ENCODE measurements around the gene TYMS.

The TYMS gene

DNA sequence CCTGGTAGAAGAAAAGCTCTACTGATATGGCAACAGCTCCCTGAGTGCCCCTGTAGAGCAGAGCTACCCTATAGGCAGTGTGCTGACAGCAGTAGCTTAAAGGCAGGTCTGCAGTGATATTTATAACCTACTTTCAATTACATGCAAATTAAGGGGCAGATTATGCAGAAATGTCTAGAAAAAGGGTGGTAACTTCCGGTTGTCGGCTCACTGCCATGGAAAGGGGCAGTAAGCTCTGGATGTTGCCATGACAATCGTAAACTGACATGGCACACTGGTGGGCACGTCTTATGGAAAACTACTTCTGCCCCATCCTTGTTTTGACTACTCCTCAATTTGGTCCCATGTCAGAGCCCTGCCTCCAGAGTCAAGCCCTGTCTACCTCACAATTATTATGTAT is 2.9 kb upstream of the TYMS start:
- Histone ChIP-seq H3K9me3 (ENCODE audit: control extremely low read depth in 1 of 5, control insufficient read depth in 4 of 5, insufficient read depth in 2 of 5, low read depth in 1 of 5, low read length in 4 of 5) (no peaks in the 10 kb centered on the region), H3K36me3 (ENCODE audit: control insufficient read depth in 4 of 4, insufficient read depth in 4 of 4, low read length in 3 of 4) (peaks cover 0 to 7% (median 0%) of the 10 kb centered on the region in 4 experiments), H3K4me3 (ENCODE audit: control insufficient read depth in 1 of 7, extremely low read depth in 1 of 7, insufficient read depth in 4 of 7, low read depth in 2 of 7, low read length in 6 of 7) (no peak overlapping the region), H3K27me3 (replicated peaks in 2 of 5; ENCODE audit: control insufficient read depth in 4 of 5, insufficient read depth in 5 of 5, low read length in 4 of 5) (no peaks in the 10 kb centered on the region), H3K27ac (ENCODE audit: insufficient read depth in 1 of 2, low read depth in 1 of 2, low read length in 2 of 2, poor library complexity in 1 of 2, severe bottlenecking in 2 of 2) (no peak overlapping the region), H3K4me1 (ENCODE audit: control extremely low read depth in 1 of 4, control insufficient read depth in 4 of 4, insufficient read depth in 4 of 4, low read length in 3 of 4) (peaks cover 3 to 39% (median 23%) of the 10 kb centered on the region in 4 experiments)
- DNase-seq = no peak
- 100% methylated on average over 3 of the region's 4 CpGs for WGBS (ENCODE audit: insufficient coverage)
- CTCF ChIA-PET = interaction anchor here (0.9 to 2.0 kb wide), 4 partner anchors 16 to 185 kb away, joined by 4 to 7 read pairs (median 6); no protein-coding TSS in a partner anchor
- POLR2A ChIA-PET = no interaction called here

- POLR2A ChIA-PET = no interaction called here
- H3K4me1 ChIP-seq (ENCODE audit: control extremely low read depth in 1 of 4, control insufficient read depth in 4 of 4, insufficient read depth in 4 of 4, low read length in 3 of 4) = peaks cover 2 to 37% (median 18%) of the 10 kb centered on the region in 4 experiments
- DNase-seq = no peak
- no peak overlapping the region for H3K4me3 ChIP-seq (ENCODE audit: control insufficient read depth in 1 of 7, extremely low read depth in 1 of 7, insufficient read depth in 4 of 7, low read depth in 2 of 7, low read length in 6 of 7)
- 93% methylated on average over 3 of the region's 6 CpGs for WGBS (ENCODE audit: insufficient coverage)
- H3K36me3 ChIP-seq (ENCODE audit: control insufficient read depth in 4 of 4, insufficient read depth in 4 of 4, low read length in 3 of 4) = peaks cover 0 to 15% (median 2%) of the 10 kb centered on the region in 4 experiments
- no peaks in the 10 kb centered on the region for H3K9me3 ChIP-seq (ENCODE audit: control extremely low read depth in 1 of 5, control insufficient read depth in 4 of 5, insufficient read depth in 2 of 5, low read depth in 1 of 5, low read length in 4 of 5)
- H3K27me3 ChIP-seq (replicated peaks in 2 of 5; ENCODE audit: control insufficient read depth in 4 of 5, insufficient read depth in 5 of 5, low read length in 4 of 5) = no peaks in the 10 kb centered on the region
- no peak overlapping the region for H3K27ac ChIP-seq (ENCODE audit: insufficient read depth in 1 of 2, low read depth in 1 of 2, low read length in 2 of 2, poor library complexity in 1 of 2, severe bottlenecking in 2 of 2)
- CTCF ChIA-PET = interaction anchor here (0.9 to 2.0 kb wide), 4 partner anchors 15 to 184 kb away, joined by 4 to 7 read pairs (median 6); no protein-coding TSS in a partner anchor
Observed at GRCh38 chr18:655445-655844, 2.0 kb upstream of the TYMS start.

DNA sequence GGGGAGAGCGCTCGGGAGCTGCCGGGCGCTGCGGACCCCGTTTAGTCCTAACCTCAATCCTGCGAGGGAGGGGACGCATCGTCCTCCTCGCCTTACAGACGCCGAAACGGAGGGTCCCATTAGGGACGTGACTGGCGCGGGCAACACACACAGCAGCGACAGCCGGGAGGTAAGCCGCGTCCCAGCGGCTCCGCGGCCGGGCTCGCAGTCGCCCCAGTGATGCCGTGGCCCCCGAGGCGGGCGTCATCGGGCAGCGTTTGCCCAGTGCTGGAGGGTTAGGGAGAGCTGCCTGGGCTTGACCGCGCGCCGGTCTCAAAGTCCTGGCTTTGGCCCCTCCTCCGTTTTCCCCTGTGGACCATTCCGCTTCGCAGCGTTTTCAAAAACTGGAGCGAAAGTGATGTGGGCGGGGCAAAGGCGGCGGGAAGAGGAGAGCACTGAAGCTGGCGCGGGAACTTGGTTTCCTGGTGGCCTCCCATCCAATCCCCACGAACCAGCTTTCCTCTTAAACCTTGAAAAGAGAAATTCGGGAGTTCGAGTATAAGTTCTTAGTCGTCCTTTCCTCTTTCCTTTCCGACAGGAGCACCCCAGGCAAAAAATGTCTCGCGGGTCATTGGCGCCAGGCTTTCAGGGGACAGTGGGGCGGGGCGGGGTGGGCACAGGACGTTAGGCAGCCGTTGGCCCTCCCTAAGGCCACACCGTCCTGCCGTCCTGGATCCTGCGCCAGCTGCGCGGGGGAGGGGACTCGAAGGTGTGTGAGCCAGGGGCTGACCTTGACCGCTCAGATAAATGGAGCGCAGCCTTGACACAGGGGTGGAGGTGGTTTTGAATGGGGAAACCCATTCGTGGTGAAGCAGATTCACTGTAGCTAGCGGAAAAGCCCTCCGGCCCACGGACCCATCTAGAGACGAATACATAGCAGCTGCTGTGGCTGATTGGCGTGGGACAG is 821 bp downstream of the TYMS start:
- WGBS (ENCODE audit: insufficient coverage) = 3% methylated on average over 55 of the region's 72 CpGs
- ChIA-PET POLR2A (interaction anchor here (1.1 kb wide), 2 partner anchors 105 to 390 kb away, joined by 3 read pairs; partner anchors contain the start of gene THOC1), CTCF (interaction anchor here (0.5 to 2.3 kb wide), 14 partner anchors 10 to 338 kb away, joined by 3 to 8 read pairs (median 3); partner anchors contain the start of gene ENOSF1)
- Histone ChIP-seq H3K27me3 (replicated peaks in 2 of 5; ENCODE audit: control insufficient read depth in 4 of 5, insufficient read depth in 5 of 5, low read length in 4 of 5) (no peaks in the 10 kb centered on the region), H3K36me3 (ENCODE audit: control insufficient read depth in 4 of 4, insufficient read depth in 4 of 4, low read length in 3 of 4) (peaks cover 0 to 33% (median 5%) of the 10 kb centered on the region in 4 experiments), H3K4me1 (ENCODE audit: control extremely low read depth in 1 of 4, control insufficient read depth in 4 of 4, insufficient read depth in 4 of 4, low read length in 3 of 4) (peaks cover 0 to 20% (median 13%) of the 10 kb centered on the region in 4 experiments), H3K9me3 (ENCODE audit: control extremely low read depth in 1 of 5, control insufficient read depth in 4 of 5, insufficient read depth in 2 of 5, low read depth in 1 of 5, low read length in 4 of 5) (peaks cover 0 to 6% (median 0%) of the 10 kb centered on the region in 5 experiments), H3K27ac (ENCODE audit: insufficient read depth in 1 of 2, low read depth in 1 of 2, low read length in 2 of 2, poor library complexity in 1 of 2, severe bottlenecking in 2 of 2) (peak overlapping the region in 1 of 2 experiments; percentile 74), H3K4me3 (ENCODE audit: control insufficient read depth in 1 of 7, extremely low read depth in 1 of 7, insufficient read depth in 4 of 7, low read depth in 2 of 7, low read length in 6 of 7) (peak overlapping the region; percentile 58 to 98 (median 93))
- peak; percentile 58 to 75 (median 74) for DNase-seq

DNA sequence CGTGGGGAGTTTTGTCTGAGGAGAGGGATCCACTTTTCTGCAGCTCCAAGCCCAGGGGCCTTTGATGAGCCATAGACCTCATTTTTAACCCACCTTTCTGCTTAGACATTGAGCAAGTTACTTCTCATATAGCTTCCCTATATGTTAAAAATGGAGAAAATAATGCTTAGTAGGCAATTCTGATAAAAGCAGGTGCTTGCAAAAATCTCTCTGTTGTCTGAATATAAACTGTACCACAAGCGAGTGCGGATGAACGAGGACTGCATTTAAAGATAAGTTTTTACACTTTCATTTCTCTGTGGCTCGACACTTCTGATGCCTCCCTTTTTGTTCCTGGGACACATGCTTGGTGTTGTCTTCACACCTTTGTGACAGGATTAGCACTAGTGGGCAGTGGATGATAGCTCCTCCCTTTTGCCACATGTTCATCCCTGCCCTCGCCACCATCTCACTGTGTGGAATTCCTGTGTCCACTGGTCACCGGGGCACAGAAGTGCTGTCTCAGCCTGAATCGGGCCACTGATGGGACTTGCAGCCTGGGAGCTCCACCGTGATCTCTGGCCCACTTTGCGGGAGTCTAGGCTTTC is 1.6 kb downstream of the TYMS start:
- no peaks in the 10 kb centered on the region for H3K27me3 ChIP-seq (replicated peaks in 2 of 5; ENCODE audit: control insufficient read depth in 4 of 5, insufficient read depth in 5 of 5, low read length in 4 of 5)
- H3K9me3 ChIP-seq (ENCODE audit: control extremely low read depth in 1 of 5, control insufficient read depth in 4 of 5, insufficient read depth in 2 of 5, low read depth in 1 of 5, low read length in 4 of 5) = peaks cover 0 to 6% (median 0%) of the 10 kb centered on the region in 5 experiments
- ChIA-PET CTCF (interaction anchor here (0.5 to 2.3 kb wide), 14 partner anchors 9 to 338 kb away, joined by 3 to 8 read pairs (median 4); partner anchors contain the start of gene ENOSF1), POLR2A (no interaction called here)
- H3K27ac ChIP-seq (ENCODE audit: insufficient read depth in 1 of 2, low read depth in 1 of 2, low read length in 2 of 2, poor library complexity in 1 of 2, severe bottlenecking in 2 of 2) = peak overlapping the region in 1 of 2 experiments; percentile 74
- peaks cover 0 to 33% (median 5%) of the 10 kb centered on the region in 4 experiments for H3K36me3 ChIP-seq (ENCODE audit: control insufficient read depth in 4 of 4, insufficient read depth in 4 of 4, low read length in 3 of 4)
- DNase-seq = no peak
- peak overlapping the region in 6 of 7 experiments; percentile 58 to 96 (median 90) for H3K4me3 ChIP-seq (ENCODE audit: control insufficient read depth in 1 of 7, extremely low read depth in 1 of 7, insufficient read depth in 4 of 7, low read depth in 2 of 7, low read length in 6 of 7)
- H3K4me1 ChIP-seq (ENCODE audit: control extremely low read depth in 1 of 4, control insufficient read depth in 4 of 4, insufficient read depth in 4 of 4, low read length in 3 of 4) = peaks cover 0 to 14% (median 11%) of the 10 kb centered on the region in 4 experiments
- WGBS (ENCODE audit: insufficient coverage) = 94% methylated on average over 9 of the region's 10 CpGs

DNA sequence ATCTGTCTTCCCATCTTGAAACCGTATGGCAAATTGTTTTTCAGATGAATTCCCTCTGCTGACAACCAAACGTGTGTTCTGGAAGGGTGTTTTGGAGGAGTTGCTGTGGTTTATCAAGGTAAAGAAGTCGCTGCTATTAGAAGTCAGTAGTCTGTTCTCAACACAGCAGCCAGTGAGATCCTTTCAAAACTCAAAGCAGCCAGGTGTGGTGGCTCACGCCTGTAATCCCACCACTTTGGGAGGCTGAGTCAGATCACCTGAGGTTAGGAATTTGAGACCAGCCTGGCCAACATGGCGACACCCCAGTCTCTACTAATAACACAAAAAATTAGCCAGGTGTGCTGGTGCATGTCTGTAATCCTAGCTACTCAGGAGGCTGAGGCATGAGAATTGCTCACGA is 2.1 kb downstream of the TYMS start:
- peak overlapping the region in 2 of 7 experiments; percentile 86 to 93 for H3K4me3 ChIP-seq (ENCODE audit: control insufficient read depth in 1 of 7, extremely low read depth in 1 of 7, insufficient read depth in 4 of 7, low read depth in 2 of 7, low read length in 6 of 7)
- ChIA-PET POLR2A (no interaction called here), CTCF (interaction anchor here (0.6 to 1.2 kb wide), 5 partner anchors 9 to 53 kb away, joined by 3 to 5 read pairs (median 4); partner anchors contain the start of gene ENOSF1)
- no peaks in the 10 kb centered on the region for H3K27me3 ChIP-seq (replicated peaks in 2 of 5; ENCODE audit: control insufficient read depth in 4 of 5, insufficient read depth in 5 of 5, low read length in 4 of 5)
- H3K27ac ChIP-seq (ENCODE audit: insufficient read depth in 1 of 2, low read depth in 1 of 2, low read length in 2 of 2, poor library complexity in 1 of 2, severe bottlenecking in 2 of 2) = no peak overlapping the region
- H3K4me1 ChIP-seq (ENCODE audit: control extremely low read depth in 1 of 4, control insufficient read depth in 4 of 4, insufficient read depth in 4 of 4, low read length in 3 of 4) = peaks cover 0 to 14% (median 11%) of the 10 kb centered on the region in 4 experiments
- H3K36me3 ChIP-seq (ENCODE audit: control insufficient read depth in 4 of 4, insufficient read depth in 4 of 4, low read length in 3 of 4) = peaks cover 0 to 33% (median 5%) of the 10 kb centered on the region in 4 experiments
- DNase-seq = no peak
- peaks cover 0 to 6% (median 0%) of the 10 kb centered on the region in 5 experiments for H3K9me3 ChIP-seq (ENCODE audit: control extremely low read depth in 1 of 5, control insufficient read depth in 4 of 5, insufficient read depth in 2 of 5, low read depth in 1 of 5, low read length in 4 of 5)
- 95% methylated on average over 4 of the region's 6 CpGs for WGBS (ENCODE audit: insufficient coverage)

- ChIA-PET CTCF (interaction anchor here (1.0 to 2.0 kb wide), 2 partner anchors 11 to 46 kb away, joined by 4 to 5 read pairs; no protein-coding TSS in a partner anchor), POLR2A (no interaction called here)
Observed at GRCh38 chr18:662197-662596, 4.7 kb downstream of the TYMS start.

More at GRCh38 chr18:662197-662596, 4.7 kb downstream of the TYMS start:
- Histone ChIP-seq H3K36me3 (ENCODE audit: control insufficient read depth in 4 of 4, insufficient read depth in 4 of 4, low read length in 3 of 4) (peaks cover 2 to 42% (median 10%) of the 10 kb centered on the region in 4 experiments), H3K27ac (ENCODE audit: insufficient read depth in 1 of 2, low read depth in 1 of 2, low read length in 2 of 2, poor library complexity in 1 of 2, severe bottlenecking in 2 of 2) (no peak overlapping the region), H3K4me3 (ENCODE audit: control insufficient read depth in 1 of 7, extremely low read depth in 1 of 7, insufficient read depth in 4 of 7, low read depth in 2 of 7, low read length in 6 of 7) (no peak overlapping the region), H3K9me3 (ENCODE audit: control extremely low read depth in 1 of 5, control insufficient read depth in 4 of 5, insufficient read depth in 2 of 5, low read depth in 1 of 5, low read length in 4 of 5) (peaks cover 0 to 6% (median 0%) of the 10 kb centered on the region in 5 experiments), H3K27me3 (replicated peaks in 2 of 5; ENCODE audit: control insufficient read depth in 4 of 5, insufficient read depth in 5 of 5, low read length in 4 of 5) (no peaks in the 10 kb centered on the region), H3K4me1 (ENCODE audit: control extremely low read depth in 1 of 4, control insufficient read depth in 4 of 4, insufficient read depth in 4 of 4, low read length in 3 of 4) (peaks cover 0 to 12% (median 10%) of the 10 kb centered on the region in 4 experiments)
- 100% methylated on average over 3 of the region's 4 CpGs for WGBS (ENCODE audit: insufficient coverage)
- DNase-seq = no peak
